Measurements from ENCODE around the gene TP53RK. TPM values are rescaled to one million over a fixed set of nuclear protein-coding genes. Genes with fewer than 3 reads are reported as not detected.

The TP53RK gene
- total and polyA plus RNA-seq, 2 of the 13 experiments (the other 11 are each of a cell fraction or from before 2014, with no cell fraction given) = 12.9 to 25.5 TPM

GRCh38 chr20:46639587-46639986 is 49.7 kb downstream of the TP53RK start (continued):
- no peak for TF ChIP-seq NFAT5 (CRISPR knock-in tag; IDR thresholded peaks at IDR 0.05)
- no peak for TF ChIP-seq POGZ (CRISPR knock-in tag; IDR thresholded peaks at IDR 0.05)
- TF ChIP-seq EED (CRISPR knock-in tag; IDR thresholded peaks at IDR 0.05) = no peak
- TF ChIP-seq ZNF775 (CRISPR knock-in tag; IDR thresholded peaks at IDR 0.05; ENCODE audit: borderline replicate concordance) = no peak
- TF ChIP-seq THAP7 (CRISPR knock-in tag; IDR thresholded peaks at IDR 0.05) = peak; percentile 67; the same call in 1 of the 2 replicates
- TF ChIP-seq REPIN1 (CRISPR knock-in tag; IDR thresholded peaks at IDR 0.05; ENCODE audit: borderline replicate concordance, low read depth) = no peak
- TF ChIP-seq SMARCE1 (IDR thresholded peaks at IDR 0.05; ENCODE audit: borderline replicate concordance) = no peak
- TF ChIP-seq KDM1A (CRISPR knock-in tag; IDR thresholded peaks at IDR 0.05) = peak; percentile 96
- TF ChIP-seq ADNP (CRISPR knock-in tag; IDR thresholded peaks at IDR 0.05) = peak; percentile 92
- TF ChIP-seq ARHGAP35 (CRISPR knock-in tag; IDR thresholded peaks at IDR 0.05; ENCODE audit: borderline replicate concordance) = no peak
- no peak for TF ChIP-seq ZNF224 (CRISPR knock-in tag; IDR thresholded peaks at IDR 0.05)
- no peak for TF ChIP-seq NR1H2 (CRISPR knock-in tag; IDR thresholded peaks at IDR 0.05; ENCODE audit: borderline replicate concordance, low read depth)
- no peak for TF ChIP-seq NFIB (CRISPR knock-in tag; IDR thresholded peaks at IDR 0.05; ENCODE audit: borderline replicate concordance)
- TF ChIP-seq LRRFIP1 (CRISPR knock-in tag; conservative IDR thresholded peaks at IDR 0.05) = no peak
- TF ChIP-seq ZNF333 (CRISPR knock-in tag; IDR thresholded peaks at IDR 0.05; ENCODE audit: borderline replicate concordance) = no peak
- TF ChIP-seq ZNF747 (CRISPR knock-in tag; IDR thresholded peaks at IDR 0.05; ENCODE audit: borderline replicate concordance) = no peak
- no peak for TF ChIP-seq HNRNPK (IDR thresholded peaks at IDR 0.05; ENCODE audit: low read depth, low read length, poor library complexity, severe bottlenecking)
- TF ChIP-seq ZNF670 (CRISPR knock-in tag; IDR thresholded peaks at IDR 0.05; ENCODE audit: borderline replicate concordance) = no peak
- TF ChIP-seq ARID2 (CRISPR knock-in tag; IDR thresholded peaks at IDR 0.05; ENCODE audit: borderline replicate concordance) = no peak
- no peak for TF ChIP-seq POLR2A (IDR thresholded peaks at IDR 0.05; ENCODE audit: insufficient read depth in 1 of 2, low read depth in 2 of 2, low read length in 2 of 2)
- no peak for TF ChIP-seq FOXC1 (CRISPR knock-in tag; IDR thresholded peaks at IDR 0.05; ENCODE audit: borderline replicate concordance)

All from HepG2 (cell line).